ENCODE measurements around the gene ATXN7L2.

Gene ATXN7L2

DNA sequence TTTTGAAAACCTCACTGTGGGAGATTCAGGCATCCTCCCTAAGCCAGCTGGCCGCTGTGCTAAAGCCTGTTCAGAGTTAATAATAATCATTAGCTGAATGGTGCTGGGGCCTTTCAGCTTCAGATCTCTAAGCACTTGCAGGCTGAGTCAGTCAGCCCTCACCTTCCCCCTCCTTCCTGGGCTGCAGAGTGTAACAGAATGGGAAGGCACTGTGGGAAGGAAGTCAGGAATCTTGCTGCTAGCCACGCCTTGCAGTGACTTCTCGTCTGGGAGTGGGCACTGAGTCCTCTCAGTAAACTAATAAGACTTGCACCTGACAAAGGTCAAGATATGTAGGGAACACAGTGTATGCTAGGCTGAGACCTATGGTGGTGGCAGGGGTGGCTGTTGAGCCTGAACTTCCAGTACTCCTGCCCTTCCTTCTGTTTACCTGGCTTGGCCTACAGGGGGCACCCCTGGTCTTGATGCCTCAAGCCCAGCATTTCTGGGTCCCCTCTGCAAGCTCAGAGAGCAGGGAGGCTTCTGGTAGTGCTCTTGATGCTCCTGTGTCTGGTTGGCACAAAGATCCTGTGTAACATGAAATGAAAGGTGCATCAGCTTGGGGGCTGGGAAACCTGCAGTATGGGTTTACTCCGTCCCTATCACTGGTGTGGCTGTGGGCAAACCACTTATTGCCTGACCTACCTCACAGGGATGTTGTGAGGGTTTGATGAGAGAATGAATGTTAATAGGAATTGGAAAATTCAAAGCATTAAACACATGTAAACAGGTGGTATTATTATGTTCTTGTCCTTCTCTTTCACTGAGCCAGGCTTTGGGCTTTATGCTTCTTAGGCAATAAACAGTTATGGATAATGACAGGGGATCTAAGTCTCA is 16.2 kb downstream of the ATXN7L2 start:
- peak; percentile 63 for DNase-seq

DNA sequence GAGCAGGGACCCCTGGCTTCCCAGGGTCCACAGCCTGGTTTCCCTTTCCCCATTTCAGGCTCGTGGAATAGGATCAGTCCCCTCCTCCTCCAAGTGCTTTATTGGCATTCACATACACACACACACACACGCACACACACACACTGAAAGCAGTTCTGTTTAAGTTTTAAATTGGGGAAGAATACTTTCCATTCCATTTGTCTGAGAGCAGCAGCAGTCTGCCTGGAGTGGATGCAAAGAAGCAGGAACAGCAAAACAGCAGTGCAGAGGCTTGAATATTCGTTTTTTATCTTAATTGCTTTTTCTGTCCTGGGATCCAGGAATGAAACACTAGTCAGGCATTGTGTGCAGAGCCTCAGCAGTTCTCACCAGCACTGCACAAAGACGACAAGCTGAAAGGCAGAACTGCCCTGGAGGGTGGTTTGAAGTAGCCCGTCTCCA is 17.3 kb downstream of the ATXN7L2 start:
- DNase-seq, result no peak

DNA sequence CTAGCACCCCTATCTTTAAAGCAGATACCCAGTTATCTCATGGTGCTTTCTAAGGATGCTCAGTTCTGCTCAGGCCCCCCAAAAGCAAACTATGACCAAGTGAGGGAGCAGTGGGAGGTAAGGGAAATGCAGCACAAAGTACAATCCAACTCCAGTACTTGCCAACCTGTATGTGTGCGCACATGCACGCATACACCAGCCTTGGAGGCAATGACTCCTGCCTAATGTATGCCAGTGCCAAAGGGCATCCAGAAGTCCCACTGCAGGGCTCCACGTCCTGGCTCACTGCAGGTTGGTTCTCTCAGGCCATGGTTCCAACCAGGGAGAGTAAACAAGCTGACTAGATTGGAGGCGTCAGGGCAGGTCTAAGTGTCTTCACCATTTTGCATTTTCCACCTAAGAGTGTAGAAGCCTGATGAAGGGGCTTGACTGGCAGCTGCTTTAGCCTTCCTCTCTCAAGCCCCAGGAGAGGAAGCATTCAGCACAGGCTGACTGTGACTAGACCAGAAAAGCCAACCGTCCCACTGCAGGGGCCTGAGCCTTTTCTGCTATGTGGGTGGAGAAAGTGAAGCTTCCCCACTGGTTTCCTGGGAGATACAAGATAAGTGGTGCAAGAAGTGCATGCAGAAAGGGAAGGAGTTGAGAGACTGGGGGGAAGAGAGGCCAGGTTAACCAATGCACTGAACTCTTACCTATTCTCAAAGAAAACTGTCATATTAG is 18.1 kb downstream of the ATXN7L2 start:
- no peak for DNase-seq

DNA sequence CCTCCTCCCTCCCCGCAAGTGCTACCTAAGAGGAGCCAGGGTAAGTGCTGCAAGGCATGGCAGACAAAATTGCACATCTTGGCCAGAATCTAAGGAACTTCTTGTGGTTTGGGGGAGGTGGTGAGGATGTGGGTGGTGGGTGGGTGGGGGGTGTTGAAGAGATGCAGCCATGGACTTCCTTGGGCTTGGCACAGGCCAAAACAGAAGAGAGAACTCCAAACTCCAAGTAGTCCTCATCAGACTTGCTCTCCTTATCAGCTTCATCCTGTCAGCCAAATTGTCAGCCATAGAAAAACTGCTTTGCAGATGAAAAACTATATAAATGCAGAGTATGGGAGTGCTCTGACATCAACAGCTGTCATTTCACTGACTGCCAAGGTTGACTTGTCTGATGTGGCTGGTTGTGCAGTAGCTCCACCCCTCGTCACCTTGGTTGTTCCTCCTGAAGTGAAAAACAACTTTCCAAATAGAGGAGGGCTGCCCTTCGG is 18.7 kb downstream of the ATXN7L2 start:
- peak; percentile 43 for DNase-seq

DNA sequence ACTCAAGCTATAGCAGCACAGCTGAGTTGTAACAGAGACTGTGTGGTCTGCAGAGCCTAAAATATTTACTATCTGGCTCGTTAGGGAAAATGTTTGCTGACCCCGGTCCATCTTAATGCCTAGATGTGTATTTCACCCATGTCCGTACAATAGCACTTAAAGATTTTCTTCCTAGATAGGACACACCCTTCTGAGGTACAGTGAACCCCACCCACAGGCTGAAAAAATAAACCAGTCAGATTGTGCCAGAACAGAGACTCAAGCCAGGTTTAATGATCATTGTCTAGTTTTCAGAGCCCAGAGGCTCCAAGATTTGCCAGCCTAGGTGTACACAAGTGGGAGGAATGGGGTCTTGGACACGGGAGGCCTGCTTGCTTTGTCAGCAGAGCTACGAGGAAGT is 20.2 kb downstream of the ATXN7L2 start:
- no peak for DNase-seq

DNA sequence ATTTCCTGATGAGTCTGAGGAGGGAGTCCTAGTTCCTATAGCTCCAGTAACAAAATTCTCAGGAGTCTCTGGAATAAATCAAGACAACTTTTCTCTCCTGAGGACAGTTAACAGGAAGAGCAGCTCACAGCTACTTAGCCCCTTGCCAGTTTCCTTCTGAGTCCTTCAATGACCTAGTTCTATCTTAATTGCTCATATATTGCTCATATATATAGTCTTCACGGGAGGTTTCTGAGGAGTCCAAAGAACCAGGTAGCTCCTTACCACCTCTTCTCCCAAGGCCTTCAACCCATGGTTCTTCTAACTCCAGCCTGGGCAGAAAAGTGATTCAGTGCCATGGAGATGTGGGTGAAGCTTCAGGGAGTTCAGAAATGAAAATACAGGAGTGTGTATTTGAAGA is 21.3 kb downstream of the ATXN7L2 start:
- DNase-seq, result no peak

DNA sequence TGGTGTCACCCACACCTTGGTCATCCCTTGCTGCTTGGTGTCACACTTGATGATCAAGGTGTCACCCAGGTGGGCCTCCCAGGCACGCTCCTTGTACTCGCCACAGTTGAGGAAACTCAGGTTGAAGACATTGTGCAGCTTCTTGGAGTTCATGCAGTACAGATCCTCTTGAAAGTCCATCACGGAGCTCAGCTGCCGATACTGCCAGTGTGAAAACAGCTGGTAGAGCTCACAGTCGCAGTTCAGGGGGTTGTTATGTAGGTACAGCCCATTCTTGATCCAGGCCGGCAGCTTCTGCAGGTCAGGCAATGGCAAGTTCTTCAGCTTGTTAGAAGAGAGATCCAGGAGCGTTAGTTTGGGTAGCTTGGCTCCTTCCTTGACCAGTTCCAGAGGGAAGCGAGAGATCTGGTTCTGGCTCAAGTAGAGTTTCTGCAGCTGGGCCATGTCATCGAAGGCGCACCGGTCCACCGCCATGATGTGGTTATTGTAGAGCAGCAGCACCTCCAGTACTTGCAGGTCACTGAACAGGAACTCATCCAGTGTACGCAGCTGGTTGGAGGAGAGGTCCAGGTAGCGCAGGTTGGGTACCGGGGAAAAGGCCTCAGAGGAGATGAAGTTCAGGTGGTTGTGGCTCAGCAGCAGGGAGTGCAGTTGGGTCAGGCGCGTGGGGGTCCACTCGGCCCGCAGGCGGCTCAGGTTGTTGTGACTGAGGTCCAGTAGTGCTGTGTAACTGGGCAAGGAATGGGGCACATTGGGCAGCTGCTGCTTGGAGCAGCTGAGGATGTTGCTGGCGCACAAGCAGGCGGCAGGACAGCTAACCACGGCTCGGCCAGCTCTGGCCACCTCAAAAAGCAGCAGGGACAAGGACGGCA is 24.5 kb downstream of the ATXN7L2 start:
- DNase-seq, result no peak

DNA sequence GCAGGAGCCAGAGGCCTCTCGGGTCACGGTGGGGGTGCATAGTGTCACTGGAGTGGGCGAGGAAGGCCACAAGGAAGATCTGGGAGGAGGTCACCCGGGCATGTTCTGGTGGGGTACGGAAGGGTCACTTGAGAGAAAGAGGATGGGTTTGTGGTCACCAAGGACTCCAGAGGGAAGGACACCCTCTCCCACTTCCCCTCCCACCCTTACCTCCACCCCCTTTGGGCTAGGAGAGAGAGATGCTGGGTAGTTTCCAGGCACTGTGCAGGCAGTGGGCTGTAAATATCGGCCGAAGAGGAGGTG is 25.1 kb downstream of the ATXN7L2 start:
- DNase-seq, result no peak

DNA sequence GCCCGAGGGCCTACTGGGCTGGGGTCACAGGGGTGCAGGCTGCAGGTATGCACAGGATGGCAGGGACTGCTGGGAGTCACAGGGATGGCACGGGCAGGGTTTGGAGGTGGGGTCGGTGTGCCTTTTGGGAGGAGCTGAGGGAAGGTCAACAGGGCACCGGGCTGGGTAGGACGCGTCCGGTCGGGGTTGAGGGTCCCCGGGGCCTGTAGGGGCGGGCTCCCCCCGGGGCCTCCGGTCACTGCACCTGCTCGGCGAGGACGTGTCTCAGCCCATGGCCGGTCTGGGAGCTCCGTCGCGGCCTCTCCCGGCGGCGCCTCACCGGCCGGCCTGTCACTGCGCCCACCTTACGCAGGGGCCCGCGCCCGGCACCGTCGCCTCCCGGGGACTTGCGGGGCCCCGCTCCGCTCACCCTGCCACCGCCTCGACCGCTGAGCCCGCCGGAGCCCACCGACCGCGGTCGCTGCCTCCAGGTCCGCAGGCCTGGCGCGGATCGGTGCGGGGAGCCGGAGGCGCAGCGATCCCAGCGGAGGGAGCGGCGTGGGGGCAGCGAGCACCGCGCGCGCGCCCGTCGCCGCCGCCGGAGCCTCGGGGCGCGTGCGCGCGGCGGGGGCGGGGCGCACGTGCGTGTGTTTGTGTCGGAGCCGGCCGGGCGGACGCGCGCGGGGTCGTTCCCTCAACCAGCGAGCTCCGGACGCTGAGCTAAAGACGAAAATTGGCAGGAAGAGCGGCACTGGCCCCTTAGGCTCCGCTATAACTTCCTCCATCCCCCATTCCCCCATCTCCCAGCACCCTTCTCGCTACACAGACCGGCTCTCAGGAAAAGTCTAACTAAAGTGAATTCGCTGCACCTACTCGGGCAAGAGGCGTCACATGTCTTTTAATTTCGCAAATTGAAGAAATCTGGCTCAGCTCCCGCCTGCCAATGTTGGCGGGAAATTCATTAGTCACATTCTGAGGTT is 25.8 kb downstream of the ATXN7L2 start, which contains the start of gene AMIGO1:
TSS of gene AMIGO1 (minus strand) at position 552 of the 959 bp plus-strand sequence. CDS start 815 bp downstream, outside the sequence.
- peak; percentile 67 for DNase-seq

DNA sequence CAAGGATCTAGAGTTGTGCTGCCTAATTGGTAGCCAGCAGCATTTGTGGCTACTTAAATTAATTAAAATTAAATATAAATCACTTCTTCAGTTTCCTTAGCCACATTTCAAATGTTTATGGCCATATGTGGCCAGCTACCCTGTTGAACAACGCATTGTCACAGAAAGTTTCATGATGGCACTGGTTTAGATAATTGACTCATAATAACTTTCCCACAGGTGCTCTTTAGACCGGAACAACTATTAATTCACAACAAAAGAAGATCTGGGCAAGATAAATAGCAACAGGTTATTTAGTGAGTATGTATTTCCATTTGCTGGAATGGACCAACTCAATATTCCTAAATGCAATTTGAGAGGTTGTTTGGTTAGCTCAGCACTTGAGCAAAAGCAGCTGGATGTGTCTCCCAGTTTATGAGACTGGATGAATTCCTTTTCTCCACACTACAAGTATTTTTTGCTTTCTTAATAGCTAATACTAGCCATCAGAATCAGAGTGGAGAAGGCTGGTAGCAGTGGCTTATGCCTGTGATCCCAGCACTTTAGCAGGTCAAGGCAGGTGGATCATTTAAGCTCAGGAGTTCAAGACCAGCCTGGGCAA is 29.5 kb downstream of the ATXN7L2 start:
- DNase-seq, result no peak

DNA sequence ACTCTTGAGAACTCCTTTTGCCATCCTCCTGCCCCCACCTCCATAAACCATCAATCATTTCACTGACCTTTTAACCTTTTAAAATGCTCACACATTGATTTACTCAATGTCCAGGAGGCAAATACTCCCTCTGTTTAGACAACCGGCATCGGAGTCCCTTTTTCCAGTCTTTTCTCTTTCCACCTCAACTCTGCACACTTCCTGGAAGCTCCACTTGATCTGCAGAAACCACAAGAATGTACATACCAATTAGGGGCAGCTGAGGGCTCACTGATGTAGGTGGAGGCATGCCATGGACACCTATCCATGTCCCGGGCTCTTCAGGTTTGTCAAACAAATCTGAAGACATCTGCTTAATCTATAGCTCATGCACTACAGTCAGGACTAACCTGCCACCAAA is 31.1 kb downstream of the ATXN7L2 start:
- no peak for DNase-seq

DNA sequence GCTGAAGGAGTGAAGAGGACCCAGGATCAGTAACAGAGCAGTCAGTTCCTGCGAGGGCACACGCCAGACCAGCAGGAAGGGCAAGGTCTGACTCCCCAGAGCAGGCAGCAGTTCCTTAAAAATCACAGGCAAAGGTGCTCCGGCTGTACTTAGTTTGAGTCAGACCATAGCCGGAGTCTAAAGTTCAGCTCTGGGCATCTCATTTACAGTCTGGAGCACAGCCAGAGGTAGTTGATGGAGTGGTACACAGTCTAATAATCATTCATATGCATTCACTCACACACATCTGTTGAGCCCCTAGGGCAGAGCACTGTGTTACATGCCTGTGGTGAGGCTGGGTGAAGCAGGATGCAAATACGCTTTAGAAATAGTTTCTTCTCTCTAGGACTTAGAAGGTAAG is 33.2 kb downstream of the ATXN7L2 start:
- no peak for DNase-seq

DNA sequence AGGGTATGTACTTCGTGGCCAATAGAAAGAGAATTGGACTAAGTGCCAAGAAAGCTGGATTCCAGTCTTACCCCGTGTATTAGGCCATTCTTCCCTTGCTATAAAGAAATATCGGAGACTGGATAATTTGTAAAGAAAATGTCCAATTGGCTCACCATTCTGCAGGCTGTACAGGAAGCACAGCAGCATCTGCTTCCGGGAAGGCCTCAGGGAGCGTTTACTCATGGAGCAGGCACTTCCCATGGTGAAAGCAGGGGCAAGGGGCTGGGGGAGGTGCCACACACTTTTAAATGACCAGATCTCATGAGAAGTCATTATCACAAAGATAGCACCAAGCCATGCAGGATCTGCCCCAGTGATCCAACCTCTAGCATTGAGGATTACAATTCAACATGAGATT is 33.6 kb downstream of the ATXN7L2 start:
- DNase-seq, result no peak

DNA sequence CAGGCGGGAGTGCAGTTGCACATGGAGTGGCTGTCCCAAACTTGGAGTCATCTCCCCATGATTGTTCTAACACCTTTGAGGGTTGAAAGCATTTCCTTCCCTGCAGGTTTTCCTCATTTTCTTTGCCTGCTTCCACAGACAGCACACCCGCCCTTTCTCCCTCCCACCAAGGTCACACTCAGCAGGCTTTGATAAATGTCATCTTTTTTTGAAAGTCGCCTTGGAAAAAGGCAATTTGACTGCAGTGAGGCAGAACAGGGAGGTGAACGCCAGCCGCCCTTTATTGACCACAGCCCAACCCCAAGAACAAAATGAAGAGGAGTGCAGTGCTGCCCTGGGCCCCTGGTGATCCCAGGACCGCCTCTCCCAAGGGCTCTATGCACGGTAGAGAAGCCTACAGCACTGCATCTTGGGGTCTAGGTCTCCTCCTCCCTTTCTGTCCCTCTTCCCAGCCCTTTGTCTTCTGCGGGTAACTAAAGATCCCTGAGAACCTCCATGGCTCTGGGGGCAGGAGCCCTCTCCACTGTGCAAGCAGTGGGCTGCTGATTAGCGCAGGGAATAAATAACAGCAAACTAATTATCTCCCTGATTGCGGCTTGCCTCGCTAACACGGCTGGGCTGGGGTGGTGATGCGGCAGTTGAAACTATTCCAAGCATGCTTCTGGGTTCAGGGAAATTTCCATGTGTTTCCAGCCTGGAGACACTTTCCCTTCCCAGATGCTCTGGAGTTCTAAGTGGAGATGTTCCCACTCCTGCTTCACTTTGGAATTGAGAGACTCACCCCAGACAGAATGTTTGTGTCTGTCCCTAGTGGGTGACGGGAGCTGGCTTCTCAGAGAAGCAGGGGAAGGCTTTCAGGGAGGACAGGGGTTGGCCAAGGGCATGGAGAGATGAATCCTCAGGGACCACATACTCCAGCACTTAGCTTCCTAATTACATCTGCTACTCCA is 37.6 kb downstream of the ATXN7L2 start:
- DNase-seq, result no peak

DNA sequence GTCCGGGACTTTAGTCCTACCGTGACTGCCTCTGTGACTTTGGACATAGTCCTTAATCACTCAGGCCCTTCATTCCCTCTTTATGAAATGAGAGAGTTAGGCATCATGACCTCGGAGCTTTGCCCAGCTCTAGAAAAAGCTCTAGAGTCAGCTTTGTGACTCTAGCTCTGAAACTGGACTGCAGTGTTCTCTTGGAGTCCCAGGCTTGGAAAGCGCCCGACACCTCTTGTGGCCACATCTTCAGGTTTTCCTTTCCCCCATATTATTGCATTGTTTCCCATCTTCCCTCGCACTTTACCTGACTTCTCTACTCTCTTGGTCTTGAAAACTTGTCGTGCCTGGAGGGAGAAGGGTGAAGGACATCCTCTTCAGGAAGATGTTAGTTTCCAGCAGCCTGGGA is 38.3 kb downstream of the ATXN7L2 start:
- DNase-seq, result no peak

DNA sequence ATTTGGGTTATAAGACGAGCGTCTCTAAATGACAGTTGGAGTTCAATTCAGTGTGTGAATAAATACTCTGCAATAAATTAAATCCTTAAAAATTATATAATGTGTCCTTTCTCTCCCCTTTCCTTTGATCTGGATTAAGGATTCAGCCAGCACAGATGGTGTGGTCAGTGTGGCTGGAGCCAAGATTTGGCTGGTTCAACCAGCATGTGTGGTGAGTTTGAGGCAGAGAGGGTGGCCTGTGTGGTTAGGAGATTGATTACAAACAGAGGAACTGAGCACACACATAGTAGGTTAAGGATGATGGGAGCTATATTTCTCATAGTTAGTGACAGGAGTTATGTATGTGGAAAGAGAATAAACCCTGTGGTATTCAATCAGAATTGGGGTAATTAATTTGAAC is 40.0 kb downstream of the ATXN7L2 start:
- no peak for DNase-seq

DNA sequence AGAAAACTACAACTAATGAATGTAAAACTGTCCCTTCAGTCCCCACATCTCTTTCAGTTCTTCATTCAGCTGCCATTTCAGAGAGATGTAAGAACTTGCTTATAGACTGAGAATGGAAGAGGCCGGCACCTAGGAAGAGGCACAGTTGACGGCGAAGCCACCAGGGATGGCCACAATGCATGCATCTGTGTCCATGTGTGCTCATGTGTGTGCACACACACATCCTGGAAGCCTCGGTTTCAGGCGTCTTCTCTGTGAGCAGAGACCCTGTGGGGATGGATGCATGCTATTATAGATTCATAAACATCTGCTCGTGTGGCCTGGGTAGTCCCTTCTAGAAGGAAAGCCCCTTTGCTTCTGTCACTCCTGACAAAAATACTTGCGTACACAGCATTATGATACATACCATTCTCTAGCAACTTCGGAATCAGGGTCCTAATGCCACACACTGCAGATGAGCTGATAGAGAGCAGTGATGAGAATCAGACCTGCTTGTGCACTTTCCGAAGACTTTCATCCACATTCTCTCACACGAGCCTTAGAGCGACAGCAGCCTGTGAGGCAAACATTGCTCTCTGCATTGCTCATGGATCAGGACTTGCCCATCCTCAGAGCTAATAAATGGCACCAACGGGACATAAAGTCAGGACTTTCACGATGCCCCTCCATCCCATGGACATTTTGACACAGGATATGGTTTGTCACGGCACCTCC is 43.5 kb downstream of the ATXN7L2 start:
- DNase-seq, result no peak

DNA sequence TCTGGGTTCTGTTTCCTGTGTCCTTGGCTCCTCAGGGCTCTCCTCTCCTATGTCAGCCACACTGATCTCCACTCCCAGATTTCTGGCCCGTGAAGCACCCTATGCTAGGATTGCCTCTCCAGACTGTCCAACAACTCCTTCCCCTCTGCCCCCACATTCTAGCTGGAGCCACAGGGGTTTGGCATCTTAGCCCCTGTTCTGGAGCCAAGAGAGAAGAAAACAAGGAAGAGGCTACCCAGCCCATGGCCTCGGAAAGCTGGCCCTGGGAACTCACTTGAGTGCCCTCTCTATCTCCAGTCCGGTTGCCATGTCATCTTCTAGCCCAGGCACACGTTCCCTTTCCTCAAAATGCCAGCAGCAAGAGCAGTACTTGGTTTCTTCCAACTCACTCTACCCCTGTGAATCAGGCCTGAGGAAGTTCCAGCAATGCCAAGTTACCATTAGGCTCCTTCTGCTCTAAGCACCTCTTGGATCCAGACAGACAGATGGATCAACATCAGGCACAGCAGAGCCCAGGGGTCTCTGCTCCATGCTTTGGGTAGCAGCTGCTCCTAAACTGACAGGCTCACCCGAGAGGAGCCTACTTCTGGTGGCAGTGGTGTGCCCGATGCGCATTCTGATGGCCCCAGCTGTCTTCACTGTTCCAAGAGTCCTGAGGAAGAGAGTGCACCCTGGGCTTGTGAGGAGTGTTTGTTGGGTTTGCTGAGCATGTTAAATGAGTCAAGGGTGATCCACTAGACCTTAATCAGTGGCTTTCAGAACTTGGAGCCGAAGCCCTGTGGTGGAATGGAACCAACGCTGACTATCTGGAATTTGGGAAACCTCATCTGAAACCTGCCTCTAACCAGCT is 44.4 kb downstream of the ATXN7L2 start:
- DNase-seq, result no peak

DNA sequence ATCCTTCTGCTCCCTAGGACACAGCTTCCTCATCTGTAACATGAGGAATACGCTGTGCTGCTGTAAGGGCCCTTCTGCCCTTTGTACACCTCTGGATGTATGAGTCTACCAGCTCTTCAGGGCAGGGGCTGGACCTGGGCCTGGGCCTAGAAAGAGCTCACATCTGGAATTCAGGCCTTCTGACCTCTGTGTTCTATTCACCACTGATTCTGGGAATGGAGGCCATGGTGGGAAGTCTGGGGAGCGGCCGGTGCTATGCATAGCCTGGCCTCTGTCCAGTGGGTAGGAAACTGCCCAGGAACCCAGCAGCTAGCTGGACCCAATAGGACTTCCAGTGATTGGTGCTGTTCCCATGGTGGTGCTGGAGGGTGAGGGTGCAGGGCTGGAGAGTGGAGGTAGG is 45.0 kb downstream of the ATXN7L2 start:
- no peak for DNase-seq

Measured in stimulated activated CD4-positive, alpha-beta T cell treated with anti-CD3 and anti-CD28 coated beads, Interleukin-4, amount 100 ng/mL, for 24 hours (primary cell).